BJ (cell line): ENCODE data around the gene SSBP3. TPM values are rescaled to one million over a fixed set of nuclear protein-coding genes. Genes with fewer than 3 reads are reported as not detected.

Experiments used
- CTCF ChIA-PET: fragments of 350-600 bp; formaldehyde crosslinking; extraction: SDS; loops from one replicate; lab custom pipeline; 2021; ENCODE audit warnings: antibody characterized with exemption, inconsistent platforms; lab: Yijun Ruan, JAX
- POLR2A ChIA-PET: fragments of 300-600 bp; sonication (Branson Sonifier 250); formaldehyde crosslinking; extraction: SDS; loops from one replicate; lab custom pipeline; 2021; ENCODE audit warnings: antibody characterized with exemption; lab: Charles Lee
- DNase-seq: peaks from one replicate; pipeline ENCODE4 v3.0.0-alpha.2; 2011; ENCODE audit warnings: low read depth
- H3K27me3 ChIP-seq: 2 replicates; pipeline ENCODE4 v1.6.0; 2011; ENCODE audit warnings: low read length; ENCODE audit not compliant: control insufficient read depth, insufficient read depth
- H3K36me3 ChIP-seq: 2 replicates; pipeline ENCODE4 v1.5.1; 2011; ENCODE audit warnings: low read length; ENCODE audit not compliant: control insufficient read depth, insufficient read depth
- H3K4me3 ChIP-seq: 2 replicates; pipeline ENCODE4 v1.5.1; 2011; ENCODE audit warnings: low read depth, mild to moderate bottlenecking, control low read depth, low read length
- CTCF ChIP-seq: IDR thresholded peaks from 2 replicates; pipeline ENCODE4 v1.5.1; 2011; ENCODE audit warnings: low read depth, mild to moderate bottlenecking, control low read depth, inconsistent platforms, low read length, moderate library complexity; ENCODE audit not compliant: insufficient read depth
- polyA plus RNA-seq: library from polyadenylated mRNA; depleted of rRNA; stranded (reverse); fragments of >200 nt; gene quantifications from 2 replicates; pipeline ENCODE4 v1.2.3, GENCODE V29; 2011

The SSBP3 gene
- polyA plus RNA-seq, 1 experiment: 25.9 TPM

DNA sequence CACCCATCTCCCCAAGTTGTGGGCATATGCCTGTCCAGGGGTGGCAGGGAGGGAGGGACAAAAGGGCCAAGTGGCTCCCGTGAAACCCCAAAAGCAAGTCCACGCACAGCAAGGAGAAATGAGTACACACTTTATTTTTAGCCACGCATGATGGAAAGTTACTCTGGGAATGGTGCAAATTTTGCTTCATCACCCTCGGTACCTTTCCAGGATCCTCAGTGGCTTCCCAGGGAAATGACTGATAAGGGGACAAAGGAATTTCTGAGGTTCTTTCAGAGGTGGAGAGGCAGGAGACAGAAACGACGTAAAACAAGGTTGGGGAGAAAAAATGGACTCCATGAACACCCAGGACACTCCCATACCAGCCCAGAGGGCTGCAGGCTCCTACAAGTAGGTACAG, 65.8 kb downstream of the SSBP3 start:
- no peaks in the 10 kb centered on the region; the same call in 1 of the 2 replicates for H3K36me3 ChIP-seq
- ChIA-PET CTCF (no interaction called here), POLR2A (no interaction called here)
- no peak overlapping the region for H3K4me3 ChIP-seq
- no peak for TF ChIP-seq CTCF
- no peaks in the 10 kb centered on the region for H3K27me3 ChIP-seq
- DNase-seq: no peak

DNA sequence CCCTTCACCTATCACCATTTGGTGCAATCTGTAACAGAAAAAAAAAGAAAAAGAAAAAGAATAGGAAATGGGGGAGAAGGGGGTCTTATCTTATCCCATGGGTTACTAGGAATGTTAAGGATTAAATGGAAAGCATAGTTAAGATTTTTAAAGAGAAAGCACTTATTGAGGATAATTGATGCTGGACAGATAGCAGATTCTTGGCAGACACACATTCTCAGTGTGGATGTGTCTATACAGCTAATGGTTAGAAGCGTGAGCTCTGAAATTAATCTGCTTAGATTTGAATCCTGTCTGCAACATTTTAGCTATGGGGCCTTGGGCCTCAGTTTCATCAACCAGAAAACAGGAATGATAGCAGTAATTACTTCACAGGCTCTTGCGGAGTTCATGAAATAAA, 67.1 kb downstream of the SSBP3 start:
- H3K27me3 ChIP-seq: no peaks in the 10 kb centered on the region
- ChIA-PET POLR2A (interaction anchor here (0.8 kb wide), 1 partner anchor 63 kb away, joined by 5 read pairs; no protein-coding TSS in a partner anchor), CTCF (no interaction called here)
- H3K36me3 ChIP-seq: no peaks in the 10 kb centered on the region; the same call in 1 of the 2 replicates
- TF ChIP-seq CTCF: no peak
- no peak overlapping the region for H3K4me3 ChIP-seq
- no peak for DNase-seq

DNA sequence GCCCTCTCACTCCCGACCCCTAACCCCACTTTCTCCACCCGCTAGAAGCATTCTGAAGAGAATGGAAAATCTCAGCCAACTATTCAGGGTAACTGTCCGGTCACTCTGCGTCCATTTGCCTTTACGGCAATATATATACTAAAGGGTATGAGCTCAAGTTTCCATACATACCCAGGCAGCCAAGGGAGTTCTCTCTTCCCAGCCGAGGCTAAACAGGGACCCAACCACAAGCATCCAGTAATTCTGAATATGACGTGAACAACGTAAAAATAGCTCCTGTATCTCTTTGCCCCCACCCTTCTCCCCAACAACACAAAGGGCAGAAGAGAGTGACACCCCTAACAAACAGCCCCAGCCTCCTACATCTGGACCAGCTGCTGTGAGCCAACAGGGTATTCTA, 67.7 kb downstream of the SSBP3 start:
- POLR2A ChIA-PET: interaction anchor here (0.8 kb wide), 1 partner anchor 63 kb away, joined by 5 read pairs; no protein-coding TSS in a partner anchor

DNA sequence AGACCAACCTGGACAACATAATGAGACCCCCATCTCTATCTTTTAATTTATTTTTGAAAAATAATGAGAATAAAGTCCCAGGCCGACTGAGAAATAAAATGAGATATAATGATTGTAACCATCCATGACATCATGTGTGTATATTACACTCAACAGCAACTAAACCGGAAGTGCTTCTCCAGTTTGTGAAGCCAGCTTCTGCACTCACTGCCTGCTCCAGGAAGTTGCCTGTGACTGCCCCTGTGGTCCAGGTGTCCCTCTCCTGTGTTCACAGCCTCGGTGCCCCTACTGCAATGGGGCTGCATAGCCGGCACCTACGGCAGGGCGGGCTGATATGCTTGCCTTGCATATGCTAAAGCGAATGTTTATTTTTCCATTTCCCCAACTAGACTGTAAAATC, 68.3 kb downstream of the SSBP3 start:
- no peak overlapping the region for H3K4me3 ChIP-seq
- H3K27me3 ChIP-seq: no peaks in the 10 kb centered on the region
- TF ChIP-seq CTCF: no peak
- H3K36me3 ChIP-seq: no peaks in the 10 kb centered on the region; the same call in 1 of the 2 replicates
- DNase-seq: no peak
- POLR2A ChIA-PET: no interaction called here
- CTCF ChIA-PET: no interaction called here

More for the DNA sequence above, 67.7 kb downstream of the SSBP3 start:
- Histone ChIP-seq H3K36me3 (no peaks in the 10 kb centered on the region; the same call in 1 of the 2 replicates), H3K27me3 (no peaks in the 10 kb centered on the region), H3K4me3 (no peak overlapping the region)
- CTCF ChIA-PET: no interaction called here
- DNase-seq: no peak
- TF ChIP-seq CTCF: no peak

GRCh38 chr1:54337034-54337433, 69.2 kb downstream of the SSBP3 start:
- TF ChIP-seq CTCF: no peak
- POLR2A ChIA-PET: no interaction called here

More at GRCh38 chr1:54337034-54337433, 69.2 kb downstream of the SSBP3 start:
- DNase-seq: no peak
- Histone ChIP-seq H3K4me3 (no peak overlapping the region), H3K36me3 (no peaks in the 10 kb centered on the region; the same call in 1 of the 2 replicates), H3K27me3 (no peaks in the 10 kb centered on the region)
- CTCF ChIA-PET: no interaction called here
